ENCODE data around the gene VEGFA.

VEGFA gene

GRCh38 chr6:43826730-43827129 lies 56.7 kb downstream of the VEGFA start:
- no peak for DNase-seq

GRCh38 chr6:43827898-43828297 lies 57.9 kb downstream of the VEGFA start:
- no peak for DNase-seq

- peak; percentile 51 for DNase-seq
Observed at GRCh38 chr6:43828711-43829110, 58.7 kb downstream of the VEGFA start.

GRCh38 chr6:43829470-43829869 lies 59.5 kb downstream of the VEGFA start:
- DNase-seq, result peak; percentile 41

GRCh38 chr6:43830775-43831174 lies 60.8 kb downstream of the VEGFA start:
- no peak for DNase-seq

GRCh38 chr6:43831191-43831590 lies 61.2 kb downstream of the VEGFA start:
- DNase-seq, result no peak

- DNase-seq, result no peak
Observed at GRCh38 chr6:43833223-43833995, 63.4 kb downstream of the VEGFA start.

GRCh38 chr6:43833996-43834390 lies 64.0 kb downstream of the VEGFA start:
- no peak for DNase-seq

GRCh38 chr6:43834528-43835155 lies 64.6 kb downstream of the VEGFA start:
- DNase-seq, result no peak

GRCh38 chr6:43835872-43836419 lies 65.9 kb downstream of the VEGFA start:
- no peak for DNase-seq

Measured in hematopoietic multipotent progenitor cell treated with erythropoietin and hydrocortisone succinate and interleukin-3 and kit ligand, for 6 days (in vitro differentiated cells).